ENCODE results near the gene MIX23. TPM values are rescaled to one million over a fixed set of nuclear protein-coding genes. Genes with fewer than 3 reads are reported as not detected.

The MIX23 gene
- total RNA-seq, 1 experiment from 2014 or later, result 80.6 TPM

DNA sequence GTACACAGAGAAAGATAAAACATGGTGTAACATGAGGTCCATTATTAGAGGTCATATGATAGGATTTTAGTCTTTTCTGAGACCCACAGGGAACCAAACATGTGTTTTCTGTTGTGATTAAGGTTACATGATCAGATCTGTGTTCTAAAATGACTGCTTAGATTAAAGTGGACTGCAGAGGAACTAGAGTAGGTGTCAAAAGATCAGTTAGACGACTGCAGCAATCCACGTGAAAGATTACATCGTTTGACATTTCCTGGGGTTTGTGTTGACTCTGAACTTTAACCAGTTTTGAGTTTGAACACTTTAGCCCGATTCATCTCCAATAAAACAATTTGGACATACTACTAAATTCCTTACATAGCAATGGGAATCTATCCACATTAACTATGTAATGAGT is 5.1 kb downstream of the MIX23 start:
- H3K56ac ChIP-seq (ENCODE audit: insufficient read length, low read depth, low read length), result no peak overlapping the region
- H3K14ac ChIP-seq (ENCODE audit: insufficient read depth, low read length), result no peak overlapping the region
- no peak overlapping the region for H2AK5ac ChIP-seq (ENCODE audit: insufficient read length, low read length)
- no peak overlapping the region for H3K4ac ChIP-seq (ENCODE audit: low read depth, low read length)
- H3K9me3 Mint-ChIP-seq, result no peaks in the 10 kb centered on the region
- no peak overlapping the region for H3K18ac ChIP-seq (ENCODE audit: insufficient read length, low read depth, low read length)
- H3K79me1 ChIP-seq (ENCODE audit: insufficient read depth, low read depth, low read length, poor library complexity, severe bottlenecking), result peaks cover 4% of the 10 kb centered on the region
- no peak overlapping the region for H2BK20ac ChIP-seq (ENCODE audit: low read depth, low read length, poor library complexity, severe bottlenecking)
- H4K91ac ChIP-seq (ENCODE audit: insufficient read length, low read depth, low read length), result no peak overlapping the region
- H3K36me3 Mint-ChIP-seq (ENCODE audit: insufficient read depth in 1 of 3, low read depth in 3 of 3), result peaks cover 2 to 9% (median 8%) of the 10 kb centered on the region in 3 experiments; a peak in 5 of 7 replicates
- no peak overlapping the region for H2BK12ac ChIP-seq (ENCODE audit: insufficient read length, low read depth, low read length)
- no peaks in the 10 kb centered on the region for H3K4me1 ChIP-seq (ENCODE audit: insufficient read depth, low read length)
- no peak overlapping the region for H2BK120ac ChIP-seq (ENCODE audit: low read depth, low read length, poor library complexity, severe bottlenecking)
- H4K20me1 ChIP-seq (ENCODE audit: control insufficient read depth, insufficient read depth, insufficient read length), result no peaks in the 10 kb centered on the region
- H2BK5ac ChIP-seq (ENCODE audit: insufficient read length, low read length), result no peak overlapping the region
- no CpG with 5 or more reads among the region's 4 CpGs for WGBS (ENCODE audit: extremely low coverage, insufficient read length, low lambda C conversion rate)
- no peak overlapping the region for H3K27ac ChIP-seq (ENCODE audit: insufficient read length, low read depth, low read length)
- H3K23me2 ChIP-seq (ENCODE audit: insufficient read length, low read depth, low read length, poor library complexity, severe bottlenecking), result peaks cover 4% of the 10 kb centered on the region
- H3K4me2 ChIP-seq (ENCODE audit: insufficient read depth, insufficient read length, low read length), result no peak overlapping the region
- no peak overlapping the region for H2BK15ac ChIP-seq (ENCODE audit: low read depth, low read length)
- no peak overlapping the region for H2AFZ ChIP-seq (ENCODE audit: low read length)
- no peak overlapping the region for H3K9ac ChIP-seq (ENCODE audit: extremely low read depth, insufficient read length, low read length)
- H3K23ac ChIP-seq (ENCODE audit: insufficient read length, low read depth, low read length), result no peak overlapping the region
- no peak overlapping the region for H4K8ac ChIP-seq (replicated peaks; ENCODE audit: insufficient read length, low read depth, low read length)
- H4K5ac ChIP-seq (ENCODE audit: insufficient read length, low read depth, low read length), result no peak overlapping the region
- H3K27ac Mint-ChIP-seq, result no peak overlapping the region
- peaks cover 10% of the 10 kb centered on the region; the same call in 1 of the 2 replicates for H3K79me2 ChIP-seq (ENCODE audit: insufficient read depth, low read length)
- no peaks in the 10 kb centered on the region for H3K27me3 ChIP-seq (ENCODE audit: insufficient read depth, low read length)
- H3K27me3 Mint-ChIP-seq (ENCODE audit: low read depth), result no peaks in the 10 kb centered on the region
- H3K4me3 Mint-ChIP-seq, result no peak overlapping the region
- TF ChIP-seq, protein P1, sequence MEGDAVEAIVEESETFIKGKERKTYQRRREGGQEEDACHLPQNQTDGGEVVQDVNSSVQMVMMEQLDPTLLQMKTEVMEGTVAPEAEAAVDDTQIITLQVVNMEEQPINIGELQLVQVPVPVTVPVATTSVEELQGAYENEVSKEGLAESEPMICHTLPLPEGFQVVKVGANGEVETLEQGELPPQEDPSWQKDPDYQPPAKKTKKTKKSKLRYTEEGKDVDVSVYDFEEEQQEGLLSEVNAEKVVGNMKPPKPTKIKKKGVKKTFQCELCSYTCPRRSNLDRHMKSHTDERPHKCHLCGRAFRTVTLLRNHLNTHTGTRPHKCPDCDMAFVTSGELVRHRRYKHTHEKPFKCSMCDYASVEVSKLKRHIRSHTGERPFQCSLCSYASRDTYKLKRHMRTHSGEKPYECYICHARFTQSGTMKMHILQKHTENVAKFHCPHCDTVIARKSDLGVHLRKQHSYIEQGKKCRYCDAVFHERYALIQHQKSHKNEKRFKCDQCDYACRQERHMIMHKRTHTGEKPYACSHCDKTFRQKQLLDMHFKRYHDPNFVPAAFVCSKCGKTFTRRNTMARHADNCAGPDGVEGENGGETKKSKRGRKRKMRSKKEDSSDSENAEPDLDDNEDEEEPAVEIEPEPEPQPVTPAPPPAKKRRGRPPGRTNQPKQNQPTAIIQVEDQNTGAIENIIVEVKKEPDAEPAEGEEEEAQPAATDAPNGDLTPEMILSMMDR (conservative IDR thresholded peaks at IDR 0.05), result no peak
- peaks cover 6 to 10% of the 10 kb centered on the region in 2 experiments; a peak in 2 of 4 replicates for H3K4me1 Mint-ChIP-seq
- no peak for DNase-seq
- H3T11ph ChIP-seq (ENCODE audit: low read length), result no peak overlapping the region
- H3K9me3 ChIP-seq (ENCODE audit: control insufficient read depth, low read depth, low read length), result no peaks in the 10 kb centered on the region
